SK-N-SH treated with all-trans-retinoic acid at 6 μM for 48 hours (cell line): Measurements from ENCODE around the gene CDC42BPG.

Experiments
- ARNTL ChIP-seq: fragments of 450-650 bp; formaldehyde crosslinking; IDR thresholded peaks from 2 replicates; pipeline ENCODE4 v1.5.0; 2020; ENCODE audit warnings: low read depth, mild to moderate bottlenecking, moderate library complexity, borderline replicate concordance
- CSDC2 ChIP-seq: fragments of 250-450 bp; sonication (Bioruptor Pico); IDR thresholded peaks from 2 replicates; pipeline ENCODE4 v1.5.0; 2020; ENCODE audit warnings: mild to moderate bottlenecking, moderate library complexity
- GLIS3 ChIP-seq: fragments of 250-450 bp; sonication (Bioruptor Pico); IDR thresholded peaks from 2 replicates; pipeline ENCODE4 v1.5.0; 2020; ENCODE audit warnings: mild to moderate bottlenecking, moderate library complexity
- ISL1 ChIP-seq: fragments of 250-450 bp; sonication (Bioruptor Pico); IDR thresholded peaks from 2 replicates; pipeline ENCODE4 v2.1.2; 2022; ENCODE audit warnings: mild to moderate bottlenecking, moderate library complexity
- OSR1 ChIP-seq: fragments of 250-450 bp; sonication (Bioruptor Pico); IDR thresholded peaks from 2 replicates; pipeline ENCODE4 v1.8.0; 2022; ENCODE audit warnings: moderate library complexity, mild to moderate bottlenecking, inconsistent platforms
- PPARA ChIP-seq: fragments of 250-450 bp; sonication (Bioruptor Pico); IDR thresholded peaks from 2 replicates; pipeline ENCODE4 v1.5.0; 2020; ENCODE audit warnings: mild to moderate bottlenecking, borderline replicate concordance
- RARB ChIP-seq: fragments of 250-450 bp; sonication (Bioruptor Pico); IDR thresholded peaks from 2 replicates; pipeline ENCODE4 v1.8.0; 2021; ENCODE audit warnings: mild to moderate bottlenecking, moderate library complexity
- ZC3H10 ChIP-seq: fragments of 250-450 bp; sonication (Bioruptor Pico); IDR thresholded peaks from 2 replicates; pipeline ENCODE4 v1.5.1; 2021; ENCODE audit warnings: mild to moderate bottlenecking, moderate library complexity
- ZFP3 ChIP-seq: fragments of 250-450 bp; sonication (Bioruptor Pico); IDR thresholded peaks from 2 replicates; pipeline ENCODE4 v1.5.0; 2020; ENCODE audit warnings: mild to moderate bottlenecking, moderate library complexity
- ZFP30 ChIP-seq: fragments of 450-650 bp; formaldehyde crosslinking; IDR thresholded peaks from 2 replicates; pipeline ENCODE4 v1.5.0; 2022; ENCODE audit warnings: mild to moderate bottlenecking, moderate library complexity
- ZNF8 ChIP-seq: fragments of 450-650 bp; formaldehyde crosslinking; IDR thresholded peaks from 2 replicates; pipeline ENCODE4 v1.5.0; 2020; ENCODE audit warnings: mild to moderate bottlenecking, moderate library complexity
- TF ChIP-seq, protein P1 (sequence below): fragments of 250-450 bp; sonication (Bioruptor Pico); IDR thresholded peaks from 2 replicates; pipeline ENCODE4 v1.8.0; 2021; ENCODE audit warnings: low read depth, mild to moderate bottlenecking, moderate library complexity, borderline replicate concordance
- TF ChIP-seq, protein P2 (sequence below): fragments of 250-450 bp; sonication (Bioruptor Pico); IDR thresholded peaks from 2 replicates; pipeline ENCODE4 v1.8.0; 2020; ENCODE audit warnings: mild to moderate bottlenecking, moderate library complexity, borderline replicate concordance
- TF ChIP-seq, protein P3 (sequence below): fragments of 250-450 bp; sonication (Bioruptor Pico); IDR thresholded peaks from 2 replicates; pipeline ENCODE4 v1.5.1; 2021; ENCODE audit warnings: mild to moderate bottlenecking, moderate library complexity

DNA sequence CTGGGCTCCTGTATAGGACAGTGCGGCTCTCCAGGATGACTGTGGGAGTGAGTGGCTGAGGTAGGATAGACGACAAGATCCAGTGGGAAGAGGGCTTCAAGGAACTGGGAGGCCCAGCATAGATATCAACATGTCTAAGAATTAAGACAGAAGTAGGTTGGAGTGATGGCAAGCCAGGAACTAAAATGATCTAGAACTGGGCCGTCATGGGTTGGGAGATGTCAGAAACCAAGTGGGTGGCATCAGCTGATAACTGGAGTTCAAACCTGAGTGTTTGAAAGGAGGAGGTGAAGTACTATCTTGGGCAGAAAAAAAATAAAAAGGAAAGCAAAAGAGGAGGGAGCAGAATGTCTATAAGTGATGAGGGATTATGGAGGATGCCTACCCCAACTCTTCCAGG lies 27.0 kb downstream of the CDC42BPG start:
- TF ChIP-seq ZFP30 (CRISPR knock-in tag) = no peak
- TF ChIP-seq CSDC2 (CRISPR knock-in tag) = no peak
- no peak for TF ChIP-seq ARNTL (CRISPR knock-in tag)
- no peak for TF ChIP-seq PPARA (CRISPR knock-in tag)
- TF ChIP-seq ZNF8 (CRISPR knock-in tag) = no peak
- no peak for TF ChIP-seq ZFP3 (CRISPR knock-in tag)
- TF ChIP-seq ISL1 (CRISPR knock-in tag) = no peak
- TF ChIP-seq, protein P1, sequence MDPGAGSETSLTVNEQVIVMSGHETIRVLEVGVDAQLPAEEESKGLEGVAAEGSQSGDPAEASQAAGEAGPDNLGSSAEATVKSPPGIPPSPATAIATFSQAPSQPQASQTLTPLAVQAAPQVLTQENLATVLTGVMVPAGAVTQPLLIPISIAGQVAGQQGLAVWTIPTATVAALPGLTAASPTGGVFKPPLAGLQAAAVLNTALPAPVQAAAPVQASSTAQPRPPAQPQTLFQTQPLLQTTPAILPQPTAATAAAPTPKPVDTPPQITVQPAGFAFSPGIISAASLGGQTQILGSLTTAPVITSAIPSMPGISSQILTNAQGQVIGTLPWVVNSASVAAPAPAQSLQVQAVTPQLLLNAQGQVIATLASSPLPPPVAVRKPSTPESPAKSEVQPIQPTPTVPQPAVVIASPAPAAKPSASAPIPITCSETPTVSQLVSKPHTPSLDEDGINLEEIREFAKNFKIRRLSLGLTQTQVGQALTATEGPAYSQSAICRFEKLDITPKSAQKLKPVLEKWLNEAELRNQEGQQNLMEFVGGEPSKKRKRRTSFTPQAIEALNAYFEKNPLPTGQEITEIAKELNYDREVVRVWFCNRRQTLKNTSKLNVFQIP (CRISPR knock-in tag) = no peak
- TF ChIP-seq, protein P2, sequence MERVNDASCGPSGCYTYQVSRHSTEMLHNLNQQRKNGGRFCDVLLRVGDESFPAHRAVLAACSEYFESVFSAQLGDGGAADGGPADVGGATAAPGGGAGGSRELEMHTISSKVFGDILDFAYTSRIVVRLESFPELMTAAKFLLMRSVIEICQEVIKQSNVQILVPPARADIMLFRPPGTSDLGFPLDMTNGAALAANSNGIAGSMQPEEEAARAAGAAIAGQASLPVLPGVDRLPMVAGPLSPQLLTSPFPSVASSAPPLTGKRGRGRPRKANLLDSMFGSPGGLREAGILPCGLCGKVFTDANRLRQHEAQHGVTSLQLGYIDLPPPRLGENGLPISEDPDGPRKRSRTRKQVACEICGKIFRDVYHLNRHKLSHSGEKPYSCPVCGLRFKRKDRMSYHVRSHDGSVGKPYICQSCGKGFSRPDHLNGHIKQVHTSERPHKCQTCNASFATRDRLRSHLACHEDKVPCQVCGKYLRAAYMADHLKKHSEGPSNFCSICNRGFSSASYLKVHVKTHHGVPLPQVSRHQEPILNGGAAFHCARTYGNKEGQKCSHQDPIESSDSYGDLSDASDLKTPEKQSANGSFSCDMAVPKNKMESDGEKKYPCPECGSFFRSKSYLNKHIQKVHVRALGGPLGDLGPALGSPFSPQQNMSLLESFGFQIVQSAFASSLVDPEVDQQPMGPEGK (CRISPR knock-in tag) = no peak
- TF ChIP-seq, protein P3, sequence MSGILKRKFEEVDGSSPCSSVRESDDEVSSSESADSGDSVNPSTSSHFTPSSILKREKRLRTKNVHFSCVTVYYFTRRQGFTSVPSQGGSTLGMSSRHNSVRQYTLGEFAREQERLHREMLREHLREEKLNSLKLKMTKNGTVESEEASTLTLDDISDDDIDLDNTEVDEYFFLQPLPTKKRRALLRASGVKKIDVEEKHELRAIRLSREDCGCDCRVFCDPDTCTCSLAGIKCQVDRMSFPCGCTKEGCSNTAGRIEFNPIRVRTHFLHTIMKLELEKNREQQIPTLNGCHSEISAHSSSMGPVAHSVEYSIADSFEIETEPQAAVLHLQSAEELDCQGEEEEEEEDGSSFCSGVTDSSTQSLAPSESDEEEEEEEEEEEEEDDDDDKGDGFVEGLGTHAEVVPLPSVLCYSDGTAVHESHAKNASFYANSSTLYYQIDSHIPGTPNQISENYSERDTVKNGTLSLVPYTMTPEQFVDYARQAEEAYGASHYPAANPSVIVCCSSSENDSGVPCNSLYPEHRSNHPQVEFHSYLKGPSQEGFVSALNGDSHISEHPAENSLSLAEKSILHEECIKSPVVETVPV = no peak
- TF ChIP-seq RARB (CRISPR knock-in tag) = no peak
- no peak for TF ChIP-seq GLIS3 (CRISPR knock-in tag)
- TF ChIP-seq OSR1 = no peak
- TF ChIP-seq ZC3H10 (CRISPR knock-in tag) = no peak
